ENCODE data around the gene DAB2IP. TPM values are rescaled to one million over a fixed set of nuclear protein-coding genes. Genes with fewer than 3 reads are reported as not detected.

DAB2IP gene
- total RNA-seq, 1 experiment from 2014 or later: 52.6 TPM

- ChIA-PET POLR2A (no interaction called here), CTCF (no interaction called here)
- ATAC-seq (no peak), DNase-seq (ENCODE audit: low spot score) (no peak)
- TF ChIP-seq NR1H2 (CRISPR knock-in tag; IDR thresholded peaks at IDR 0.05) (no peak), ESRRA (CRISPR knock-in tag; IDR thresholded peaks at IDR 0.05; ENCODE audit: borderline replicate concordance) (no peak), CREB1 (CRISPR knock-in tag; IDR thresholded peaks at IDR 0.05) (no peak), PRDM15 (CRISPR knock-in tag; IDR thresholded peaks at IDR 0.05) (no peak), ZNF425 (CRISPR knock-in tag; conservative IDR thresholded peaks at IDR 0.05) (no peak), ZNF263 (CRISPR knock-in tag; IDR thresholded peaks at IDR 0.05; ENCODE audit: low read depth) (no peak), ZNF281 (CRISPR knock-in tag; IDR thresholded peaks at IDR 0.05) (no peak), MYBL2 (CRISPR knock-in tag; IDR thresholded peaks at IDR 0.05) (no peak), SMAD3 (CRISPR knock-in tag; IDR thresholded peaks at IDR 0.05; ENCODE audit: borderline replicate concordance) (no peak)
- no peak overlapping the region for H3K4me3 Mint-ChIP-seq
- H3K9me3 Mint-ChIP-seq: no peaks in the 10 kb centered on the region
- peaks cover 7% of the 10 kb centered on the region for H3K36me3 Mint-ChIP-seq
- no peak overlapping the region for H3K27ac Mint-ChIP-seq
- no peaks in the 10 kb centered on the region for H3K27me3 Mint-ChIP-seq (ENCODE audit: low read depth)
- H3K4me1 Mint-ChIP-seq: no peaks in the 10 kb centered on the region
These were observed 107.3 kb downstream of the DAB2IP start for GRCh38 chr9:121758693-121759092.

- Mint-ChIP-seq H3K9me3 (no peaks in the 10 kb centered on the region), H3K27ac (peak overlapping the region; percentile 70; the same call in 1 of the 2 replicates), H3K27me3 (ENCODE audit: low read depth) (no peaks in the 10 kb centered on the region), H3K4me3 (no peak overlapping the region), H3K36me3 (peaks cover 11% of the 10 kb centered on the region), H3K4me1 (0 out of 2 replicates have a peak, but pooled peaks cover 3% of the 10 kb centered on the region)
- POLR2A ChIA-PET: interaction anchor here (0.7 kb wide), 1 partner anchor 13 kb away, joined by 3 read pairs; no protein-coding TSS in a partner anchor
- ATAC-seq (no peak), DNase-seq (ENCODE audit: low spot score) (no peak)
- TF ChIP-seq TEAD1 (CRISPR knock-in tag; IDR thresholded peaks at IDR 0.05): no peak
- TF ChIP-seq PRRX2 (CRISPR knock-in tag; IDR thresholded peaks at IDR 0.05): no peak
- no peak for TF ChIP-seq NFE2L1 (CRISPR knock-in tag; IDR thresholded peaks at IDR 0.05)
- 0 out of 2 replicates have a peak, but pooled peaks have one; percentile 16 for TF ChIP-seq ATF3 (CRISPR knock-in tag; conservative IDR thresholded peaks at IDR 0.05)
- no peak for TF ChIP-seq NR3C1 (CRISPR knock-in tag; conservative IDR thresholded peaks at IDR 0.05; ENCODE audit: low read depth)
- TF ChIP-seq KAT7 (CRISPR knock-in tag; IDR thresholded peaks at IDR 0.05; ENCODE audit: borderline replicate concordance): no peak
- no peak for TF ChIP-seq MYBL2 (CRISPR knock-in tag; IDR thresholded peaks at IDR 0.05)
- TF ChIP-seq SMAD3 (CRISPR knock-in tag; IDR thresholded peaks at IDR 0.05; ENCODE audit: borderline replicate concordance): no peak
- CTCF ChIA-PET: no interaction called here
These were observed 108.6 kb downstream of the DAB2IP start for GRCh38 chr9:121759996-121760395.
